Stimulated activated CD8-positive, alpha-beta memory T cell treated with anti-CD3 and anti-CD28 coated beads, Interleukin-7, amount 100 ng/mL, for 24 hours (primary cell): ENCODE results near the gene PGGHG.
"Not testable (repeated sequence)": the region's sequence is repeated elsewhere in the genome, so short reads cannot be mapped to it uniquely, and the experiment has no call there.

Experiments used
- DNase-seq: peaks from one replicate; pipeline ENCODE4 v3.0.0-alpha.2; 2020; ENCODE audit warnings: low read depth

Gene PGGHG

GRCh38 chr11:297586-298405 lies 8.9 kb downstream of the PGGHG start:
- no peak for DNase-seq

- DNase-seq: no peak
These were observed 9.6 kb downstream of the PGGHG start for GRCh38 chr11:298406-299065.

DNA sequence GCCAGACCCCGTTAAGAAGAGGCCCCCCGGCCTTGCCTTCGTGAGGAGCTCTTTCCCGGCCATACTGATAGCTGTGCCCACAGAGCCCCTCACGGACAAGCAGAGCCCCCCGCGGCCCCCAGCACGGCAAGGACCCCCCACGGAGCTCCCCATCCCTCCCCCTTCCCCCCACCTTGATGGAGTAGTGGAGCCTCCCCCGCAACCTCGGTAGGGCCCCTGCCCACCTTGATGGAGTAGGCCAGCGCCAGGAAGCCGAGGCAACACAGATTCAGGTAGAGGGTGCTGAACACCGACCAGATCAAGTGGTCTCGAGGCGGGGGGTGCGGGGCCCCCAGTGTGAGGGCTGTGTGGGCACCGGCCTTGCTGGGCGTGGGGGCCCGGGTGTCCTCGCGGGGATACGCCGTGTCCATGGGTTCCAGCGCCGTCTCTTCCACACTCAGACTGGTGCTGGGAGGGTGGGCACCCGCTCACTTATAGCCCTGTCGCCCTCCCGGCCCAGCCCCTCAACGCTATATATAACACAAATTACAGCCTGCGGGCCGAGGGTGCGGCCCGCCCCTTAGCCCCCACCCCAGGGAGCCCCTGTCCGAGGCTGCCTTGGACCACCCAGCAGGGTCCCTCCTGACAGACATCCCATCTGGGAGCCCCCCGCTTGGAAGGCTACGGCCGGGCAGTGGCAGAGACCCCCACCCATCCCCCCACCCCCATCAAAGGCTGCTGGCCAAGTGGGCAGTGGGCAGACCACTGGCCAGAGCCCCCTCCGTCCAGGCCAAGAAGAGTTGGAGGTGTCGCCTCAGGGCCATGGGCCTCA lies 10.4 kb downstream of the PGGHG start, which contains the start of gene IFITM5:
IFITM5 (minus strand) TSS at position 446 of the 811 bp plus-strand sequence; CDS start at position 410, 36 bp downstream.
- no peak for DNase-seq

GRCh38 chr11:299951-300735 lies 11.2 kb downstream of the PGGHG start:
- no peak for DNase-seq

DNA sequence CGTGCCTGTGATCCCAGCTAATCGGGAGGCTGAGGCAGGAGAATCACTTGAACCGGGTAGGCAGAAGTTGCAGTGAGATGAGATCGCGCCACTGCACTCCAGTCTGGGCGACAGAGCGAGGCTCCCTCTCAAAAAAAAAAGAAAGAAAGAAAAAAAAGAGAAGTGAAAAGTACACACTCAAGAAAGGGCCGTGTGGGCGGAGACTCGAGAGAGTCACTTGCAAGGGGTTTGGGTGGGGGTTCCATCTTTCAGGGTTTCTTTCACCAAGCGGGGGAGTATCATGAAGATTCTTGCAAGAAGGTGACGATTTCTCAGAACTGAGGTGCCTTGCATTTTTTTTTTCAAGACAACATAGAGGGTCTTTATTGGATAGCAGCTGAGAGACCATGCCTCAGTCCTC lies 14.4 kb downstream of the PGGHG start:
- DNase-seq: no peak

DNA sequence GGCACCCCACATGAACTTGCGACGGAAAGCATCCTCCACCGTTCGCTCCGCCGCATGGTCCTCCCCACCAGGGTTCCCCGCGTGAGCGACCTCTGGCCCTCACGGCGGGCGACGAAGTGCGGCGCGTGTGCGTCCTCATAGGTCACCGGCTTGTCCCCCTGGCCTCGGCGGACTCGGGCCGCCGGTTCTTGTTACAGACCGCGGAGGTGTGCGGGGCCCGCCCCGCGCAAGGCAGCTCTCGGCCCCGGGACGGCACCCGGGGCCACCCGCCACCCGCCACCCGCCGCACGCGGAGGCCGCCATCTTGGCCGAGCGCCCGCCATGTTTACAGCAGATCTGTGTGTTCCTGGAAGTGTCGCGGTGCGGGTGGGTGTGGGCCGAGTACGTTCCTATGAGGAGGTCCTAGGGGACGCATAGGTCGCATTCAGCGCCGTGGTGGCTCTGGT lies 15.2 kb downstream of the PGGHG start:
- no peak for DNase-seq

- DNase-seq: no peak
These were observed 16.3 kb downstream of the PGGHG start for GRCh38 chr11:304915-305843.

DNA sequence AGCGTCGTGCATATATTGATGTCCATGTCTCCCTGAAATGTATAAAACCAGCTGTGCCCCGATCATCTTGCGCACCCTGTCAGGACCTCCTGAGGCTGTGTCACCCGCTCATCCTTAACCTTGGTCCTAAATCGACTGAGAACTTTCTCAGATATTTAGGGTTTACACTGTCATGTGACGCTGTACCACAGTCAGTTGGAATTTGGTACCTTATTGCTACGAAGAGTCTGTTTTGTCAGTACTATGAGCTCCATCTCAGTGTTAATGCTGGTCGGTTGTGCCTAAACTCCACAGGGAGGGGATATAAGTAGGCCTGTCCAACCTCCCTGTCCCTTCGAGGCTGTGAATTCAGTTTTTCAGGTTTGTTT lies 16.9 kb downstream of the PGGHG start:
- no peak for DNase-seq

DNA sequence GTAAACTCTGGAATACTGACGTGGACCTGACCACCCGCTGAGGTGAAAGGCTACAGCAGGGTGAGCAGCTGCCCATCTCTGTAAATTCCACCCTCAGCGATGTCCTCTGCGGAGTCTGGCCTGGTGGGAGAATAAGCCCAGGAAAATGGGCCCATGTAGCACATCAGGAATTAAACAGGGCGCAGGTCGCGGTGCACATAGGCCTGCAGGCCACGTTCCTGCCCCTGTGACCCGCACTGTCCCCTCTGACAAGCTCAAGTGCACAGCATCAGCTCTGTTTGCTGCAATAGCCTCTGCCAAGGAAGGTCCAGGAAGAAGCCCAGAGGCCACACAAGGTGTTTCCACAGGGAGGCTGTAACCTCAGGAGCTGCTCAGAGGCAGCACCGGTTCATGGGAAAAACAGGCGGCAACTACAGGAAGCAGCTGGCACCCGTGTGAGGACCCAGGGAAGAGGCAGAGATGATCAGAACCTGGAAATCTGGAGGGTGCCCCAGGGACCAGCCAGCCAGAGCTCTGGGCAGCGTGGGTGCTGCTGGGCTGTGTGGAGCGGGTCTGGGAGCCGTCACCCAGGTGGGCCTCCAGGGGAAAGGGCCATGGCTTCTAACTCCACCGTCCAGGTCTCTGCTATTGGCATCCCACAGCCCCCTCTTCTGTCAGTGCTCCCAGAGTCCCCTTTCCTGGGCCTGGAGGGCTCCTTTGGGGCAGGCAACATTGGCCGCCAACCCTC lies 17.9 kb downstream of the PGGHG start:
- DNase-seq: no peak

- not testable (repeated sequence) for DNase-seq
These were observed 19.1 kb downstream of the PGGHG start, which contains the start of gene IFITM2 for GRCh38 chr11:307766-308708. IFITM2 (plus strand) TSS chr11:307816; CDS start chr11:308193, 377 bp downstream.

DNA sequence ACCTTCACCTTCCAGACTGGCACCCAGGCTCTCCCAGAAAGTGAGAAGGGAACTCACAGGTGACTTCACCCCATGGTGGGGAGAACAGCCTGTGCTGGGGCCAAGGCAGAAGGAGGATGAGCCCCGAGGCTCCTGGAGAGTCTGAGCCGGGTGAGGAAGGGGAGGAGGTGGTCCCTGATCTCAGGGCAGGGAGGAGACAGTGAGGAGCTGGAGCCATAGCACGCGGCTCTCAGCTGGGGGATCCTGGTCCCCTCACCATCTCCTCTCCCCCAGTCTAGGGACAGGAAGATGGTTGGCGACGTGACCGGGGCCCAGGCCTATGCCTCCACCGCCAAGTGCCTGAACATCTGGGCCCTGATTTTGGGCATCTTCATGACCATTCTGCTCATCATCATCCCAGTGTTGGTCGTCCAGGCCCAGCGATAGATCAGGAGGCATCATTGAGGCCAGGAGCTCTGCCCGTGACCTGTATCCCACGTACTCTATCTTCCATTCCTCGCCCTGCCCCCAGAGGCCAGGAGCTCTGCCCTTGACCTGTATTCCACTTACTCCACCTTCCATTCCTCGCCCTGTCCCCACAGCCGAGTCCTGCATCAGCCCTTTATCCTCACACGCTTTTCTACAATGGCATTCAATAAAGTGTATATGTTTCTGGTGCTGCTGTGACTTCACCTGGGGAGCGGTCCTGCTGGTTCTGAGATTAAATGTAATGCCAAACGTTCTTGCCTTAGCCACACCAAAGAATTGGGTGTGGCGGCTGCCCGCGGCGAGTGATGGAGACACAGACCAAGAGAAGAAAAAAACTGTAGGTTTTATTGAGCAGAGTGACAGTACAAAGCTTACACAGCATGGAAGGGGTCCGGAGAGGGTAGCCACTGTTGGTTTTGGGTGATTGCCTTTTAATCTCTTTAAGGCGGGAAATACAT lies 20.1 kb downstream of the PGGHG start:
- DNase-seq: not testable (repeated sequence)

GRCh38 chr11:309979-310572 lies 21.1 kb downstream of the PGGHG start:
- not testable (repeated sequence) for DNase-seq

GRCh38 chr11:311013-311748 lies 22.3 kb downstream of the PGGHG start:
- DNase-seq: not testable (repeated sequence)

DNA sequence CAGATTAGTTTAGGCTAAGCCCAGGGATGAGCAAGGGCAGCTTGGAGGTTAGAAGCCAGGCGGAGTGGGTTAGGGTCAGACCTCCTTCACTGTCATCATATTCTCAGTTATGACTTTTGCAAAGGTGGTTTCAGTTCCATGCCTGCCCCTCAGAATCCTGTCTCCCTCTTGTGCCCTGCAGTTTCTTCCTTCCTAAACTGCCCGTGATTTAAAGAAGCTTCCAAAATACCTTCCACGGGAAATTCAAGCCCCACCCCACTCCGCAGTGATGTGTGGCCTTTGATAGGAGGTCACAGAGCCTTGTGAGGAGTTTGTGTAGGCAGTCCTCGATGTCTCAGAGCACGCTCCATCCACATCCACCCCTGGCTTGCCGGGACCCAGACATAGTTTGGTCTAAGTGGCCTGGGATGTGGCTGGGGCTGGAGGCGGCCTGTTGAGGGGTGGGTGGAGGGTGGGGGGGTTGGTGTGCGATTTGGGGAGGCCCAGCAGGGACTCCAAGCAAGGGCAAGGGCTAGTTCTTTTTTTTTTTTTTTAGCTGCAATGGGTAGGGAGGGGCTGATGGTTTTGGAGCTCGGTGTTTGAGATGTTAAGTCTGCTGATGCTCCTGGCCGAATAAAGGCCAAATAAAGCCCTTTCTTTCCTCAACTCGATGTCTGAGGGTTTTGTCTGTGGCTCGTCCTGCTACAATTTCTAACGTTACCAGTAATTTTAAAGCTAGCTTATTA lies 23.3 kb downstream of the PGGHG start:
- DNase-seq: no peak

- no peak for DNase-seq
These were observed 24.4 kb downstream of the PGGHG start for GRCh38 chr11:313304-313786.
